Measurements from ENCODE around the gene RSPO4.
"Not testable (repeated sequence)": the region's sequence is repeated elsewhere in the genome, so short reads cannot be mapped to it uniquely, and the experiment has no call there.

Gene RSPO4

GRCh38 chr20:1003920-1004697 lies 2.0 kb upstream of the RSPO4 start:
- peak; percentile 47 for DNase-seq (ENCODE audit: low spot score)

- no peak for DNase-seq (ENCODE audit: low spot score)
These were observed 811 bp upstream of the RSPO4 start for GRCh38 chr20:1002682-1003561.

DNA sequence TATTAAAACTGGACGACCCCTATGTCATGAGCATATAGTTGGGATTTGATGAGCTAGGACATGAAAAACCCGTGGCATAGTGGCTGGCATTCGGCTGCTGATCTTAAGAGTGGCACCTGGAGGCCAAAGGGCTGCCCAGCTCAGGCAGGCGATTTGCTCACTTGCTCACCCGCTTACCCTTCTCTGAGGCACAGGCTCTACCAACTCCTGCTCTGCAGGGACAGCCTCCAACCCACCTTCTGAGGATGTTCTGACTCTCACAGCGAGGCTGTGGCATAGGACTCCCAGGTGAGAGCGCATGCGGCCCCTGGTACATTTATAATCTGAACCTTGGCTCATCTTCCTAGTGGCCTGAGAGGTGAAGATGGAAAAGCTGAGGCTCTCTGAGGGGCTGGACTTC lies 995 bp downstream of the RSPO4 start:
- DNase-seq (ENCODE audit: low spot score): no peak

DNA sequence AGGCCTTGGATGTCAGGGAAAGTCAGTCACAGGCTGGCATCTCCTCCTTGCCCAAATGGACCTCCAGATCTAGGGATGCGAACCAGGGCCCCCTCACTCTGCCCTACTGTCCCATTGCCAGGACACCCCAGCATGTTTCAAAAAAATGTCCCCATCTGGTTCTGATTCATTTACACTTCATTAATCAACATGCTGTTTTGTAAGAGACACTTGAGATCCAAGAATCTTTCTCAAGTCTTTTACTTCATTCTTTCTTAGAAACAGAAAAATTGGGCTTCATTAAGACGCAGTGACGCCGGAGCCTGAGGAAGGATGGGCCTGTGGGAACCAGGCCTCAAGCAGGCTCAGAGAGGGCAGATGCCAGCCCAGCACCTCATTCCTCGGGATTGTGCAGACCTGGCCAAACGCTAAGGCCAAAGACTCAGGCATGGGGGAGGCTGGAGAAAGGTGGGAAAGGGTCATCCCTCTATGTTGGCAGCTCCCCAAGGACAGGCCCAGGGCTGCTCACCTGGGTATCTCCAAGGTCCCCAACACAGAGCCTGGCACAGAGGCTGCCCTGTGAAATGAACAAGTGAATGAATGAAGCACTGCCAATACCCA lies 3.8 kb downstream of the RSPO4 start:
- DNase-seq (ENCODE audit: low spot score): no peak

- no peak for DNase-seq (ENCODE audit: low spot score)
These were observed 4.6 kb downstream of the RSPO4 start for GRCh38 chr20:997486-997885.

- DNase-seq (ENCODE audit: low spot score): no peak
These were observed 5.1 kb downstream of the RSPO4 start for GRCh38 chr20:997016-997415.

- no peak for DNase-seq (ENCODE audit: low spot score)
These were observed 6.9 kb downstream of the RSPO4 start for GRCh38 chr20:995170-995569.

GRCh38 chr20:992801-993535 lies 9.1 kb downstream of the RSPO4 start:
- no peak for DNase-seq (ENCODE audit: low spot score)

GRCh38 chr20:991850-992249 lies 10.3 kb downstream of the RSPO4 start:
- DNase-seq (ENCODE audit: low spot score): no peak

DNA sequence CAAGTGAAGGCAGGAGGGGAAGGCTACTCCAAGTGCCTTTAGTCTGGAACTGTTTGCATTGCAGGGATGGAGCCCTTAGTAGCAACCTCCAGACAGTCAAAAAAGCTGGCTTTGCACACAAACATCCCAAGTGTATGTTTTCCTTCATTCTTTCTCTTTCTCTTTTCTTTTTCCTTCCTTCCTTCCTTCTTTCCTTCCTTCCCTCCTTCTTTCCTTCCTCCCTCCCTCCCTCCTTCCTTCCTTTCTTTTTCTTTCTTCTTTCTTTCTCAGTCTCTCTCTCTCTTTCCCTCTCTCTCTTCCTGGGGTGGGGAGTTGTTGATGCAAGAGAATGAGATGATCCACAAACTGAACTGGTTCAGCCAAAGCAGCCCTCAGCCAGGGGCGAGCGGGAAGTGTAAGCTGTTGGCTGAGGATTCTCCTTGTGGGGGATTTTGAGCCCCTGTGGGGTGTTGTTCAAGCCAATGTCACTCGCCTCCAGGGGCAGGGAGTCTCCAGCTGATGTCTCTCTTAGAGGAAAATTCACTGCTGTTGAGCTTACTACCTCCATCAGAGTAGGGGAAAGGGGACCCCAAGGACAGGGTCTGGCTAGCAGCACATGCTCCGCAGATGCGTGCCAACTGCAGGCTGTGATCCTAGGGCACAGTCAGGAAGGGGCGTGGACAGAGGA lies 11.7 kb downstream of the RSPO4 start:
- no peak for DNase-seq (ENCODE audit: low spot score)

DNA sequence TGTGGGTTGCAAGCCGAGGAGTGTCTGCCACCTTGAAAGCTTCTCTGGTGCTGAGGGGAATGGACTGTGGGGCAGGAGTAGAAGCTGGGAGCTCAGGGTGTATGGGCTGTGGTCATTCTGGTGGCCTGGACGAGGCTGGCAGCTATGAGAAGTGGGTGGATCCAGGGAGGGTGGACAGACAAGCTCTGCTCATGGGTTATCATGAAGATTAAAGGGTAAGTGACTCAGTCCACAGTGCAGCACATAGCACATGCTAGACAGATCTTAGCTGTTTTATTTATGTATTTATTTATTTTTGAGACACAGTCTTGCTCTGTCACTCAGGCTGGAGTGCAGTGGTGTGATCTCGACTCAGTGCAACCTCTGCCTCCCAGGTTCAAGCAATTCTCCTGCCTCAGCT lies 13.8 kb downstream of the RSPO4 start:
- DNase-seq (ENCODE audit: low spot score): no peak

- no peak for DNase-seq (ENCODE audit: low spot score)
These were observed 14.4 kb downstream of the RSPO4 start for GRCh38 chr20:987677-988076.

- peak; percentile 35 for DNase-seq (ENCODE audit: low spot score)
These were observed 15.3 kb downstream of the RSPO4 start for GRCh38 chr20:986733-987355.

DNA sequence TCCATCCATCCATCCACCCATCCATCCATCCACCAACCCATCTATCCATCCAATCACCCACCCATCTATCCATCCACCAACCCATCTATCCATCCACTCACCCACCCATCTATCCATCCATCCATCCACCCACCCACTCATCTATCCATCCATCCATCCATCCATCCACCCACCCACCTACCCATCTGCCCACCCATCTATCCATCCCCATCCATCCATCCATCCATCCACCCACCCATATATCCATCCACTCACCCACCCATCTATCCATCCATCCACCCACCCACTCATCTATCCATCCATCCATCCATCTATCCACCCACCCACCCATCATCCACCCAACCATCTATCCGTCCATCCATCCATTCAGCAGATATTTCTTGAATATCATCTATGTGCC lies 17.1 kb downstream of the RSPO4 start:
- DNase-seq (ENCODE audit: low spot score): not testable (repeated sequence)

DNA sequence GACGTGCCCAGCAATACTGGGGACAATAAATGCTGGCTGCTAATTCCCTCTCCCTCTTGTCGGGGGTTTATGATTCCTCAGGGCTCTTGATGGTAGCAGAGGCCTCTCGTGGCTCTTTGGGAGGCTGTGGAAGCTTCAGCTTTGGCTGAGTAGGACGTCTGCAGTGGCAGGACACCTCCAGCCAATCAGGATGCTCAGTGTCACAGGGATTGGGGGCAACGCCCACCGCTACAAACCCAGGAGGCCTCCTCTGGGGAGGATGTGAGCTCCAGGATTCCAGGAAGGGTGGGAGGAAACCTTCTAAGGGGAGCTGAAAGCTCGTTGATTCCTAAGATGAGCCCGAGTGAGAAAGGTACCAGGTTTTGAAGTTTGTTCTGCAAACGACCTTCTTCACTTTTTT lies 19.4 kb downstream of the RSPO4 start:
- no peak for DNase-seq (ENCODE audit: low spot score)

DNA sequence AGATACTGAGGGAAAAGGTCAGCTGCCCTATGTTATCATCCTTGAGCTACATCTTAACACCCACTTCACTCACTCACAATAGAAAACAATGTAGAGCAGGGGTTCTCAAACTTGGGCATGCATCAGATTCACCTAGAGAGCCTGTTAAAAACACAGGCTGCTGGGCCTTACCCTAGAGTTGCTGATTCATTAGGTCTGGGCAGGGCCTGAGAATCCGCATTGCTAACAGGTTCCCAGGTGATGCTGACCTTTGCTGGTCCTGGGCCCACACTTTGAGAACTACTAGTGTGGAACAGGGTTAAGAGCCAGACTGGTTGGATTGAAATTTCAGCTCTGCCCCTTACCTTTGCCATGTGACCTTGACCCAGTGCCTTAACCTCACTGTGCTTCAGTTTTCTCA lies 25.1 kb downstream of the RSPO4 start:
- DNase-seq (ENCODE audit: low spot score): no peak

DNA sequence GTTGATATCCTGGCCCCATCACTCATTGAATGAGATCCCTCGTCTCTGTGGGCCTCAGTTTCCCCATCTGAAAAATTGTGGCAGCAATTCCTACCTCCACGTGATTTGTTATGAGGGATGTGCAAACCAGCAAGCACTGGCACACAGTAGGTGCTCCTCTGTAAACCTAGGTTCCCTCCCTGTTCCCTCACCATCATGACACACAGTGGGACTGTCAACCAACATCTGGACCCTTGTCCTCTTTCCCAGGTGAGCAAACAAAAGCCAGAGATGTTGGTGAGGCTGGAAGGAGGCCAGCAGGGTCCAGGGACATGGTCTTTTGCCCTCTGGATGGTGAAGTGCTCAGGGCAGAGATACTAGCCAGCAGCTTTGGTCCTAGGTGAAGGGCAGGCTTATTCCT lies 26.1 kb downstream of the RSPO4 start:
- no peak for DNase-seq (ENCODE audit: low spot score)

- DNase-seq (ENCODE audit: low spot score): peak; percentile 73
These were observed 28.3 kb downstream of the RSPO4 start for GRCh38 chr20:973785-974194.

DNA sequence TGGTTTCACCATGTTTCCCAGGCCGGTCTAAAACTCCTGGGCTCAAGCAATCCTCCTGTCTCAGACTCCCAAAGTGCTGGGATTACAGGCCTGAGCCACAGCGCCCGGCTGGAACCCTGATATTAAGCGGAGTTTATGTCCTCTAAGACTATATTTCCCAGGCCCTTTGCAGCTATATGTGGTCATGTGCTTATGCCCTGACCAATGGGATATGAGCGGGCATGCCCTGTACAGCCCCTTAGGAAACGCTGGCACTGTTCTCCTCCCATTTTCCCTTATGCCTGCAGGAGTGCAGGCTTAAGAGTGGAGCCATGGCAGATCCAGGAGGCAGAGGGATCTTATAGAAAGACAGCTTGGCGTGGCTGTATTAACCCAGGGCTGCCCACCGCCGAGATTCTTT lies 29.9 kb downstream of the RSPO4 start:
- DNase-seq (ENCODE audit: low spot score): no peak

DNA sequence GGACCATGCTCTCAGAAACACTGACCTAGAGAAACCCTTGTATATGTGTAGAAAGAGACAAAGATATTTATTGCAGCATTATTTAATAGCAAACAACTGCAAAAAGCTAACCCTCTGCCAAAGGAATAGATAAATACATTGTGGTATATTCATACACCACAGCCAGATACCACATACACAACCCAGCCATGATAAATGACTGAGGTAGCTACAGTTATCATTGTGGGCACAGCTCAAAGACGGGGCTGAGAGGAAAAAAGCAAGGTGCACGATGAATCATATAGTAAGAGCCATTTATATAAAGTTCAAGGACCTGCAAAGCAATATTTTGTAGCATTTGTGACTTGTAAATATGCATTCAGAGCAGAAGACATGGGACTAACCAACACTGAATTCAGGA lies 30.8 kb downstream of the RSPO4 start:
- DNase-seq (ENCODE audit: low spot score): no peak

DNA sequence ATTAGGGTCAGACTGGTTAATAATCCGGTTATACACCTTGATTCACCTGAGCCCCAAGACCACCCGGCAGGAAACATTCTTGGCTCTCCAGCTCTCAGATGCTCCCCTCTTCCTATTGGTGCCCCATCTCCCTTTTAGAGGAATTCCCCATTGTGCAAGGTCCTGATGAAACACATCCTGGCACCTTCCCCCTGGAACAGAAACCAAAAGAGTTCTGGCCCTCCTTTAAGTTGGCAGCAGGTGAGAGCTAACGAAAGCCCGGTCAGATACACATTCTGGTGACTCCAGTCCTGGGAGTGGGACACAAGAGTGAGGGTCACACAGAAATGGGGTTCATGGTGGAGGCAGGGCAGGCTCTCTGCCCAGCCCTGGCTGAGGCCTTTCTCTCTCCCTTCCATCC lies 32.2 kb downstream of the RSPO4 start:
- DNase-seq (ENCODE audit: low spot score): no peak

All from COLO829 (cell line).